Forelimb muscle (tissue), 1 donor: ENCODE measurements around the gene CEBPB. TPM values are rescaled to one million over a fixed set of nuclear protein-coding genes. Genes with fewer than 3 reads are reported as not detected.
"Not testable (repeated sequence)": the region's sequence is repeated elsewhere in the genome, so short reads cannot be mapped to it uniquely, and the experiment has no call there.

Experiments used
- DNase-seq: peaks from one replicate; pipeline ENCODE4 v3.0.0-alpha.2; 2013; ENCODE audit warnings: low read depth
- polyA plus RNA-seq: library from polyadenylated mRNA; unstranded; fragments of 120-200 nt; gene quantifications from one replicate; pipeline ENCODE4 v1.2.1, GENCODE V29; 2013; ENCODE audit not compliant: insufficient read length

CEBPB gene
- polyA plus RNA-seq, 1 donor, result 7.6 TPM

- no peak for DNase-seq
These were observed 2.7 kb downstream of the CEBPB start for GRCh38 chr20:50193199-50193835.

DNA sequence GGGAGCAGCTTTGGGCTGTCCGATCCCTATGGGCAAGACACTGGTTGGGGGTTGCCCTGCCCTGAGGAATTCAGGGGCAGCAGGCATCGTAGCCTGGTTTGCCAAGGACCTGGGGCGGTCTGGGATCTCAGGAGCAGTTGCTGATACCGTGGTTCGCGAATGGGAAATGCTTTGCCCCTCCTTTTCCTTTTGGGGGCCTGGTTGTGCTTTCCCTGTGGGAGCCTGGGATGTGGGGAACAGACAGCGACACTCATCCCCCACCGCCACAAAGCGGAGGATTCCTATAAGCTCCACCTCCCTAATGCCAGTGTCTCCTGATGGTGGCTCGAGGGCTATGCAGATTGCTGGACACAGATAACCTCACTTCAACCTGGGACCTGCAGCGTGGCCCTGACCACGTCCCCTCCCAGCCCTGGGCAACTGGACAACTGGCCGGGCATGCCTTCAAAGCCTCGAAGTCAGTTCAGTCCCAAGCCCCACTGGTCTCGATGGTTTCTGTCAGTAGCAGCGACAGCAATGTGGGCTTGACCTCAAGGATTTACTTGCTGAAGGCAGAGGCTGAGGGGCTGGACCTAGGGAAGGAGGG is 3.3 kb downstream of the CEBPB start:
- no peak for DNase-seq

DNA sequence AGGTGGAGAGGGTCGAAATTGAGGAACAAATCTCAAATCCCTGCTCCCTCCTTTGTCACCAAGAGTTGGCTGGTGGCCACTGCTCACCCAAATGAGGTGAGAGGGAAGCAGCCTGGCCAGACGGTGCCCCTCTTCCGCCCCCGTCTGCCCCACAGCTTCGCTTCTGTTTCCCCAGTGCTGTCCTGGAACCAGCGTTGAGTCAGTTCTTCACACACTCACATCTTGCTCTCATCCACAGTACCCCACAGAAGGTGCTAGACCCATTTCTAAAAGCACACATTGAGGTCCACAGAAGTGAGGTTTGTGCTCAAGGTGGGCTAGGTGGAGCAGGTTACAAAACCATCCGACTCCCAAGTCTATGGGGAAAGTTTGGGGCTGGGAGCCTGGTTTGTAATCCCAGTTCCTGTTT is 3.8 kb downstream of the CEBPB start:
- no peak for DNase-seq

DNA sequence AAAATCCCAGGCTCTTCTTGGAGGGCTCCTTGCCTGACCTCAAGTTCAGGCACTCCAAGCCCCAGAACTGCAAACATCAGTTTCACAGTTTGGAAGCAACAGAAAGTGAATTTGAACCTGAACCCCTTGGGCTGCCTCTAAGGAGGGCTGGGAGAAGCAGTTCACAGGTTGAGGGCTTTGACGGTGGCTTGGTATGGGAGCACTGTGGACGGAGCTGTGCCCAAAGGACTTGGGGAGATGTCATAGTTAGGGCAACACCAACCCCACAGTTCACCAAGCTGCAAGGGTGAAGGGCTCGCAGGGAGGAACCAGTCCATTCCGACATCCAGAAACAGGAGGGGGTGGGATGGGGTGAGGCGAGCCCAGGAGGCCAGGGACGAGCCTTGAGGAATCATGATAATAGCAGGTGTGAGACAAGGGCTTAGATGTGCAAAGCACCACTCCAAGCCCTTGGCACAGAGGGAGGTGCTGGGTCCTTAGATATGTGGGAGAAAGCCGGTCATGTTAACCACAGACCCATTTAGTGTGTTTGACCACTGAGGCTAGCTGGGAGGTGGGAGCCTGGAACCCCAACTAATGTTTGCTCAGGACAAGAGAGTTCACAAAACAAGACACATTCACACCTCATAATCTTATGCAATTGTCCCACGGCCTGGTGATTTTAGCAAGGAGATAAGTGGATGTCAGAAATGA is 4.3 kb downstream of the CEBPB start:
- no peak for DNase-seq

DNA sequence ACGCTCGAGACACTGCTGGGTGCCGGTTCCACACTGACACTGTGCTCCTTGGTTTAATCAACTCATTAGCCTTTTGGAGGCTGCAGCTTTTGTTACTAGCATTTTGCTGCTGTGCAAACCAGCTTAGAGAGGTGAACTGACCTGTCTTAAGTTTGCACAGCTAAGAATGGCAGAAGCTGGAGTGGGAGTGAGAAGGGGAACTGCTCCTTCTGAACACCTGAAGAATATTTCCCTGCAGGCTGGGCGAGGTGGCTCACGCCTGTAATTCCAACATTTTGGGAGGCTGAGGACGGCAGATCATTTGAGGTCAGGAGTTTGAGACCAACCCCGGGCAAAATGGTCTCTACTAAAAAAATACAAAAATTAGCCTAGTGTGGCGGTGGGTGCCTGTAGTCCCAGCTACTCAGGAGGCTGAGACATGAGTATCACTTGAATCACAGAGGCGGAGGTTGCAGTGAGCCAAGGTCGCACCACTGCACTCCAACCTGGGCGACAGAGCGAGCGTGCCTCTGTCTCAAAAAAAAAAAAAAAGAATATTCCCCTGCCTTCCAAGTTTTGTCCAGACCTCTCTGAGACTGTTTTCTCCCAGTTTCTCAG is 5.0 kb downstream of the CEBPB start:
- DNase-seq, result no peak

GRCh38 chr20:50196248-50196647 is 5.6 kb downstream of the CEBPB start:
- DNase-seq, result no peak

GRCh38 chr20:50196896-50197295 is 6.3 kb downstream of the CEBPB start:
- DNase-seq, result no peak

- DNase-seq, result no peak
These were observed 7.0 kb downstream of the CEBPB start for GRCh38 chr20:50197463-50198179.

DNA sequence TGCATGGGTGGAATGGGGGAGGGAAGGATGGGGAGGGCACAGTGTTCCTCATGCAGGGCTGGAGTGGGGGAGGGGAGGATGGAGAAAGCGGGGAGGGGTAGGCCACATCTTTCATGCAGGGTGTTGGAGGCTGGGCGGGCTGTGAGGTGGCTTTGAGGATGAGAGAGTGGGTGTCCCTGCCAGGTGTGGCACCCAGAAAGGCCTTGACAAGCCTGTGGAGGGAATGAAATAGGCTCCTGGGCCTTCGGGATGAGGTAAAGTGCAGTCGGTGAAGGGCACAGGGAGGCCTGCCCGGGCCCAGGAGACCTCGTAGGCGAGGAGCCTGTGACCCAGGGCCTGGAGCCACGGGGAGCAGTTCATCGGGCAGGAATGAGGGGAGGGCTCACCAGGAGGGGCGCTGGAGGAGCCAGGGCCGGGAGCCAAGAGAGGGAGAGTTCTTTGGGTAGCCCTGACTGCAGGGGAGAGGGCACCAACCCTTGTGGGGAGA is 7.6 kb downstream of the CEBPB start:
- no peak for DNase-seq

- DNase-seq, result no peak
These were observed 8.1 kb downstream of the CEBPB start for GRCh38 chr20:50198716-50199115.

- DNase-seq, result no peak
These were observed 9.1 kb downstream of the CEBPB start for GRCh38 chr20:50199703-50200102.

GRCh38 chr20:50200482-50201104 is 10.0 kb downstream of the CEBPB start:
- no peak for DNase-seq

- DNase-seq, result not testable (repeated sequence)
These were observed 11.1 kb downstream of the CEBPB start for GRCh38 chr20:50201710-50202109.

DNA sequence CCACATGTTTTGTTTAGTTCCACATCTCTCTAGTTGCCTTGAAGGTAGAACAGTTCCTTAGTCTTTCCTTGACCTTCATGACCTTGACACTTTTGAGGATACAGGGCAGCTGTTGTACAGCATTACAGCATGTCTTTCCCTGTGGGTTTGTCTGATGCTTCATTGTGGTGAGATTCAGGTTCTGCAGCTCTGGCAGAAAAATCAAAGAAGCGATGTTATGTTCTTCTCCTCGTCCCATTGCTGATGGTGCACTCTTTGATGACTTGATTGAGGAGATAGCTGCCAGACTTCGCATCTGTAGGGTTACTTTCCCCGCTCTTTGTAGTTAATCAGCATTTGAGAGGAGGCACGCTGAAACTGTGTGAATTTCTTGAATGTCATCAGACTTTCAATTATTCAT is 12.0 kb downstream of the CEBPB start:
- DNase-seq, result no peak

- no peak for DNase-seq
These were observed 13.6 kb downstream of the CEBPB start for GRCh38 chr20:50203951-50204937.

DNA sequence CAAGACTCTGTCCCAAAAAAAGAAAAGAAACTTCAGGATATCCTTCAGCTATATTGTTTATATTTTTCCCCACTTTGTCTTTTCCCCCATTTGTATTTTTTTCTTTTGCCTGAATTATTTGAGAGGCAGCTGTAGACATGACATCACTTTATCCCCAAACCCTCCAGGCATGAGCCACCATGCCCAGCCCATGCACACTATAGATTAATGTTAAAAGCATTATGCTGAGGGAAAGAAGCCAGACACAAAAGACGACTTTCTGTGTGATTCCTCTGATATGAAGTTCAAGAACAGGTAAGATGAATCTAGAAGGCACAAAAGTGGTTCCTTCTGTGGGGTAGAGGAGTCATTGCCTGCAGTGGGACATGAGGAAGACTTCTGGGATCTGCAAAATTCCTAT is 16.4 kb downstream of the CEBPB start:
- no peak for DNase-seq

DNA sequence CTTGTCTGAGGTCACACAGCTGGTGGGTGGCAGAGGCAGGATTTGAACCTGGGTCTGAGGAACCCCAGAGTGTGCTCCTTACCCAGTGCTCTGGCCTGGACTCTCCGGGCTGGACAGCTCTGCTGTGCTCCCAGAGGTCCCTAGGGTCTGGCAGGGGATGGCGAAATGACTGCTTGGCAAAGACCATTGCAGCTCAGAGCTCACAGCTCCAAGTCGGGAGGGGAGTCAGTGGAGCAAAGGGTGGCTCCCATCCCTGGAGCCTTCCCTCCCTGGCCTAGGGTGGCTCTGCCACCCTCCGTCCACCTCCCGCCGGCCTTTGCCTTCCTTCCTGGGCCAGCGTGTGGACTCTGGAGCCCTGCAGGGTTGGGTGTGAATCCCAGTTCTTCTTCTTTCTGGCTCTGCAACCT is 17.5 kb downstream of the CEBPB start:
- no peak for DNase-seq

DNA sequence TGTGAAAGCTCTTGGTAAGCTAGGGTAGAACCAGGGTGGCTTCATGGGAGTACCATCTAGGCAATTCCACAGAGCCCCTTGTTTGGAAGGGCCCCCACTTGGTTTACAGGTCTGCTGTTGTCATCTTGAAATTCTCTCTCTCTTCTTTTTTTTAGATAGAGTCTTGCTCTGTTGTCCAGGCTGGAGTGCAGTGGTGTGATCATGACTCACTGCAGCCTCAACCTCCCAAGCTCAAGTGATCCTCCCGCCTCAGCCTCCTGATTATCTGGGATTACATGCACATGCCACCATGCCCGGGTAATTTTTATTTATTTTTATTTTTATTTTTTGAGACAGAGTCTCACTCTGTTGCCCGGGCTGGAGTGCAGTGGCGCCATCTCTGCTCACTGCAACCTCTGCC is 18.2 kb downstream of the CEBPB start:
- DNase-seq, result not testable (repeated sequence)

- DNase-seq, result no peak
These were observed 19.5 kb downstream of the CEBPB start for GRCh38 chr20:50210066-50210619.

DNA sequence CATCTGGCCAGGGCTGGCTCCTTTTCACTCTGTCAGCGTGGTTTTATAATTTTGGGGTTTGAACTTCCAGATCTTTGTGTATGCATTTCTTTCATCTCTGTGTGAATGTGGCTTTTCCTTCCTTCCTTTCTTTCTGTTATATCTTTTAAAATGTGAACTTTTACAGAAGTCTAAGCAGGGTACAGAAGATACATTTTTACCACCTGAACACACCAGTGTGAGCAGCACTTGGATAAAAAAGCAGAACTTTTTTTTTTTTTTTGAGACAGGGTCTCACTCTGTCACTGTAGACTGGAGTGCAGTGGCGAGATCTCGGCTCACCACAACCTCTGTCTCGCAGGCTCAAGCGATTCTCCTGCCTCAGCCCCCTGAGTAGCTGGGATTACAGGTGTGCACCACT is 20.5 kb downstream of the CEBPB start:
- no peak for DNase-seq
